HCT116 (cell line): ENCODE measurements around the gene PIH1D1.

ENCODE experiments used
- CEBPB ChIP-seq: IDR thresholded peaks from 2 replicates; pipeline ENCODE4 v1.6.1; 2012; ENCODE audit warnings: low read depth
- EZH2phosphoT487 ChIP-seq: fragments of 200-600 bp; IDR thresholded peaks from 2 replicates; pipeline ENCODE4 v1.6.1; 2018; ENCODE audit warnings: antibody characterized with exemption, borderline replicate concordance
- FOSL1 ChIP-seq: IDR thresholded peaks from 2 replicates; pipeline ENCODE4 v1.6.1; 2012; ENCODE audit warnings: low read depth
- POLR2A ChIP-seq: IDR thresholded peaks from 2 replicates; pipeline ENCODE4 v1.7.0; 2011; ENCODE audit warnings: borderline replicate concordance; ENCODE audit not compliant: insufficient read depth, insufficient read length; ENCODE audit errors: extremely low read depth
- RAD21 ChIP-seq: IDR thresholded peaks from 2 replicates; pipeline ENCODE4 v1.6.1; 2012; ENCODE audit warnings: low read depth, mild to moderate bottlenecking
- SIN3A ChIP-seq: IDR thresholded peaks from 2 replicates; pipeline ENCODE4 v1.6.1; 2012; ENCODE audit warnings: low read depth
- YY1 ChIP-seq: IDR thresholded peaks from 2 replicates; pipeline ENCODE4 v1.6.1; 2011; ENCODE audit warnings: low read length, low read depth, moderate library complexity, mild to moderate bottlenecking; ENCODE audit not compliant: insufficient replicate concordance; ENCODE audit errors: extremely low read depth
- TF ChIP-seq, protein P1 (sequence below), 3 experiments: fragments of 200-600 bp in 1 of 3; sonication (generic) in 1 of 3; IDR thresholded peaks in 2 of 3; conservative IDR thresholded peaks in 1 of 3; 2 replicates each; pipeline ENCODE4 v1.5.1; 2012 to 2017; ENCODE audit warnings: low read depth in 2 of 3, low read length in 2 of 3, antibody characterized with exemption in 1 of 3, borderline replicate concordance in 1 of 3, control low read depth in 1 of 3, mild to moderate bottlenecking in 1 of 3, mixed read lengths in 1 of 3, mixed run types in 1 of 3, moderate library complexity in 1 of 3; ENCODE audit not compliant: insufficient read depth in 1 of 3

DNA sequence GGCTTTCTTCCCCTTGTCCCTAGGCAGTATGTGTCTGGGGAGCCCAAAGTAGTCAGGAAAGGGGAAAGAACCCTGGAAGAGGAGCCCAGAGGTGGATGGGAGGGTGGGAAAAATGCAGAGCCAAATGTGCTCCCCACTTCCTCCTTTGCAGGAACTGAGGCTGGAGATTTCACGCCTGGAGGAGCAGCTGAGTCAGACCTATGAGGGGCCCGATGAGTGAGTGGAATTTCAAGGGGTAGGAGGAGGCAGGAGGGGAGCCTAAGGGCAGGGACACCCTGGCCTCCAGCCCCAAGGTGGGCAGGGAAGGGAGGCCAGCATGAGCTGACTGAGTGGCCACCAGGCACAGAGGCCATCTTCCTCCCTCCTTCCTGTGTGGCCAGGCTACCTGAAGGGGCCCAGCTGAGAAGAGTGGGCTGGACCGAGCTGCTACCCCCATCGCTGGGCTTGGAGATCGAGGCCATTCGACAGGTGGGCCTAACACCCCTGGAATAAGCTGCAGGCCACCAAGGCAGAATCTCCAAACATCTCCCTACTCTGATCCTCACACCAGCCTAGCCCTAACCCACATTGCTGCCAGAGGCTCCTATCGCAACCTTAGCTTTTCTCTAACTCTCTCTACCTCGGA lies 42.7 kb downstream of the PIH1D1 start:
- TF ChIP-seq CEBPB (no peak), POLR2A (no peak), SIN3A (no peak), EZH2phosphoT487 (no peak), FOSL1 (no peak), RAD21 (no peak), YY1 (no peak)
- TF ChIP-seq, protein P1, sequence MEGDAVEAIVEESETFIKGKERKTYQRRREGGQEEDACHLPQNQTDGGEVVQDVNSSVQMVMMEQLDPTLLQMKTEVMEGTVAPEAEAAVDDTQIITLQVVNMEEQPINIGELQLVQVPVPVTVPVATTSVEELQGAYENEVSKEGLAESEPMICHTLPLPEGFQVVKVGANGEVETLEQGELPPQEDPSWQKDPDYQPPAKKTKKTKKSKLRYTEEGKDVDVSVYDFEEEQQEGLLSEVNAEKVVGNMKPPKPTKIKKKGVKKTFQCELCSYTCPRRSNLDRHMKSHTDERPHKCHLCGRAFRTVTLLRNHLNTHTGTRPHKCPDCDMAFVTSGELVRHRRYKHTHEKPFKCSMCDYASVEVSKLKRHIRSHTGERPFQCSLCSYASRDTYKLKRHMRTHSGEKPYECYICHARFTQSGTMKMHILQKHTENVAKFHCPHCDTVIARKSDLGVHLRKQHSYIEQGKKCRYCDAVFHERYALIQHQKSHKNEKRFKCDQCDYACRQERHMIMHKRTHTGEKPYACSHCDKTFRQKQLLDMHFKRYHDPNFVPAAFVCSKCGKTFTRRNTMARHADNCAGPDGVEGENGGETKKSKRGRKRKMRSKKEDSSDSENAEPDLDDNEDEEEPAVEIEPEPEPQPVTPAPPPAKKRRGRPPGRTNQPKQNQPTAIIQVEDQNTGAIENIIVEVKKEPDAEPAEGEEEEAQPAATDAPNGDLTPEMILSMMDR (IDR thresholded peaks at IDR 0.05 in 2 of 3, conservative IDR thresholded peaks at IDR 0.05 in 1 of 3; ENCODE audit: borderline replicate concordance in 1 of 3, insufficient read depth in 1 of 3, low read depth in 2 of 3, low read length in 2 of 3) = no peak
